Measurements from ENCODE around the gene TCEANC2. TPM values are rescaled to one million over a fixed set of nuclear protein-coding genes. Genes with fewer than 3 reads are reported as not detected.
A peak's percentile ranks its signal among the peaks of the same experiment; 100 is the strongest.

The TCEANC2 gene
- total RNA-seq, 4 donors from 2014 or later: 4.8 to 8.1 (median 6.4) TPM

- WGBS: 38% methylated on average over 5 of the region's 5 CpGs
- Histone ChIP-seq H3K36me3 (no peaks in the 10 kb centered on the region), H3K4me3 (peak overlapping the region; percentile 95), H3K27me3 (no peaks in the 10 kb centered on the region), H3K4me1 (peaks cover 36% of the 10 kb centered on the region), H3K27ac (no peak overlapping the region), H3K9me3 (no peaks in the 10 kb centered on the region)
- no peak for DNase-seq (ENCODE audit: low spot score in 2 of 2)
- no peak for TF ChIP-seq POLR2A (IDR thresholded peaks at IDR 0.05)
- TF ChIP-seq POLR2AphosphoS5 (IDR thresholded peaks at IDR 0.05): no peak
- no peak for TF ChIP-seq CTCF (IDR thresholded peaks at IDR 0.05)
- no peak for TF ChIP-seq EP300 (IDR thresholded peaks at IDR 0.05)
Measured at GRCh38 chr1:54054438-54054749, 986 bp downstream of the TCEANC2 start.

- no peaks in the 10 kb centered on the region for H3K4me1 ChIP-seq
- no peaks in the 10 kb centered on the region for H3K9me3 ChIP-seq
- no peak overlapping the region for H3K4me3 ChIP-seq
- 89% methylated on average over 5 of the region's 5 CpGs for WGBS
- TF ChIP-seq CTCF (IDR thresholded peaks at IDR 0.05): no peak
- no peak for TF ChIP-seq EP300 (IDR thresholded peaks at IDR 0.05)
- no peak for TF ChIP-seq POLR2AphosphoS5 (IDR thresholded peaks at IDR 0.05)
- no peak for TF ChIP-seq POLR2A (IDR thresholded peaks at IDR 0.05)
- H3K27ac ChIP-seq: no peak overlapping the region
- no peak for DNase-seq (ENCODE audit: low spot score in 2 of 2)
- H3K36me3 ChIP-seq: no peaks in the 10 kb centered on the region
- H3K27me3 ChIP-seq: no peaks in the 10 kb centered on the region
Measured at GRCh38 chr1:54064299-54064698, 10.9 kb downstream of the TCEANC2 start.

GRCh38 chr1:54069791-54070170, 16.4 kb downstream of the TCEANC2 start:
- peaks cover 3% of the 10 kb centered on the region for H3K4me1 ChIP-seq
- H3K4me3 ChIP-seq: no peak overlapping the region
- no peak for TF ChIP-seq EP300 (IDR thresholded peaks at IDR 0.05)
- TF ChIP-seq CTCF (IDR thresholded peaks at IDR 0.05): no peak
- TF ChIP-seq POLR2A (IDR thresholded peaks at IDR 0.05): no peak
- no peak for TF ChIP-seq POLR2AphosphoS5 (IDR thresholded peaks at IDR 0.05)
- DNase-seq (ENCODE audit: low spot score in 2 of 2): no peak
- no peak overlapping the region for H3K27ac ChIP-seq
- H3K36me3 ChIP-seq: no peaks in the 10 kb centered on the region
- H3K9me3 ChIP-seq: no peaks in the 10 kb centered on the region
- 30% methylated on average over 1 of the region's 1 CpG for WGBS
- no peaks in the 10 kb centered on the region for H3K27me3 ChIP-seq

GRCh38 chr1:54070171-54070837, 16.9 kb downstream of the TCEANC2 start:
- Histone ChIP-seq H3K4me3 (no peak overlapping the region), H3K9me3 (no peaks in the 10 kb centered on the region), H3K27ac (no peak overlapping the region), H3K36me3 (no peaks in the 10 kb centered on the region), H3K27me3 (no peaks in the 10 kb centered on the region), H3K4me1 (peaks cover 3% of the 10 kb centered on the region)
- DNase-seq (ENCODE audit: low spot score in 2 of 2): no peak
- TF ChIP-seq CTCF (IDR thresholded peaks at IDR 0.05) (peak; percentile 44 to 51), POLR2AphosphoS5 (IDR thresholded peaks at IDR 0.05) (no peak)
- WGBS: 16% methylated on average over 2 of the region's 2 CpGs

GRCh38 chr1:54077359-54077758, 24.0 kb downstream of the TCEANC2 start:
- Histone ChIP-seq H3K4me3 (no peak overlapping the region), H3K27ac (no peak overlapping the region), H3K9me3 (no peaks in the 10 kb centered on the region), H3K4me1 (no peaks in the 10 kb centered on the region), H3K36me3 (no peaks in the 10 kb centered on the region), H3K27me3 (no peaks in the 10 kb centered on the region)
- DNase-seq (ENCODE audit: low spot score in 2 of 2): no peak
- TF ChIP-seq EP300 (IDR thresholded peaks at IDR 0.05) (no peak), POLR2AphosphoS5 (IDR thresholded peaks at IDR 0.05) (no peak), CTCF (IDR thresholded peaks at IDR 0.05) (no peak), POLR2A (IDR thresholded peaks at IDR 0.05) (no peak)

Data from suprapubic skin (tissue), 4 donors.